Measurements from ENCODE around the gene CDKAL1.

- TF ChIP-seq POLR2A (IDR thresholded peaks at IDR 0.05) (no peak), CTCF (IDR thresholded peaks at IDR 0.05) (no peak), POLR2AphosphoS5 (IDR thresholded peaks at IDR 0.05) (no peak)
Observed at GRCh38 chr6:20919677-20920385, 385.6 kb downstream of the CDKAL1 start.

Measured in prostate gland (tissue), 2 donors.